H1 (cell line): Measurements from ENCODE around the gene CLEC2B. TPM values are rescaled to one million over a fixed set of nuclear protein-coding genes. Genes with fewer than 3 reads are reported as not detected.

Experiments
- CTCF ChIA-PET: fragments of 300-600 bp; sonication (Branson Sonifier 250); formaldehyde crosslinking; loops from one replicate; lab custom pipeline; 2021; ENCODE audit not compliant: partially characterized antibody; lab: Charles Lee
- POLR2A ChIA-PET: fragments of 300-600 bp; sonication (Branson Sonifier 250); formaldehyde crosslinking; loops from one replicate; lab custom pipeline; 2021; ENCODE audit warnings: inconsistent platforms; ENCODE audit not compliant: partially characterized antibody; lab: Charles Lee
- DNase-seq, 2 experiments: peaks; one replicate each; pipeline versions ENCODE4 v3.0.0 to v3.0.0-alpha.2; 2010 to 2022; ENCODE audit warnings: low spot score in 2 of 2, low read depth in 1 of 2, mixed read lengths in 1 of 2
- FAIRE-seq: peaks from 2 replicates; lab custom pipeline; 2011; peaks lifted over from hg19 to GRCh38; lab: Jason Lieb, UNC
- H2AFZ ChIP-seq: 2 replicates; pipeline ENCODE4 v1.8.1; 2012; ENCODE audit warnings: low read length, inconsistent platforms
- H2AK5ac ChIP-seq: 2 replicates; pipeline ENCODE4 v1.6.1; 2013; ENCODE audit warnings: low read depth, low read length
- H2BK120ac ChIP-seq: replicated peaks from 2 replicates; pipeline ENCODE3; 2013; ENCODE audit warnings: low read depth, low read length, inconsistent platforms
- H2BK12ac ChIP-seq: 2 replicates; pipeline ENCODE4 v1.6.1; 2013; ENCODE audit warnings: low read depth, low read length
- H2BK15ac ChIP-seq: 2 replicates; pipeline ENCODE4 v1.6.1; 2013; ENCODE audit warnings: low read length
- H2BK20ac ChIP-seq: 2 replicates; pipeline ENCODE4 v1.6.1; 2013; ENCODE audit warnings: low read length
- H2BK5ac ChIP-seq: 2 replicates; pipeline ENCODE4 v1.6.1; 2013; ENCODE audit warnings: low read depth, low read length
- H3K14ac ChIP-seq: 2 replicates; pipeline ENCODE4 v1.6.1; 2013; ENCODE audit warnings: inconsistent platforms; ENCODE audit not compliant: insufficient read length
- H3K18ac ChIP-seq: 2 replicates; pipeline ENCODE4 v1.6.1; 2013; ENCODE audit warnings: low read length; ENCODE audit errors: extremely low read depth
- H3K23ac ChIP-seq: 2 replicates; pipeline ENCODE4 v1.6.1; 2013; ENCODE audit warnings: inconsistent platforms; ENCODE audit not compliant: insufficient read length
- H3K23me2 ChIP-seq: 2 replicates; pipeline ENCODE4 v1.6.1; 2013; ENCODE audit warnings: low read depth, low read length
- H3K27ac ChIP-seq: 2 replicates; pipeline ENCODE4 v1.6.1; 2011; ENCODE audit warnings: low read depth, low read length, inconsistent platforms
- H3K27me3 ChIP-seq, 4 experiments: replicated peaks in 1 of 4; 1 replicate in 1 of 4; 2 replicates in 3 of 4; pipeline versions ENCODE4 v1.6.1 to v1.8.1; 2011 to 2013; ENCODE audit warnings: low read length in 3 of 4, mild to moderate bottlenecking in 3 of 4, inconsistent platforms in 2 of 4, mixed read lengths in 2 of 4, moderate library complexity in 1 of 4; ENCODE audit not compliant: control insufficient read depth in 3 of 4, insufficient read depth in 3 of 4; ENCODE audit errors: extremely low read depth in 1 of 4
- H3K36me3 ChIP-seq, 4 experiments: 2 replicates each; pipeline versions ENCODE4 v1.6.1 to v1.8.1; 2011 to 2013; ENCODE audit warnings: mild to moderate bottlenecking in 4 of 4, low read length in 3 of 4, moderate library complexity in 2 of 4, control low read depth in 1 of 4, inconsistent platforms in 1 of 4; ENCODE audit not compliant: insufficient read depth in 4 of 4, control insufficient read depth in 2 of 4
- H3K4ac ChIP-seq: replicated peaks from 2 replicates; pipeline ENCODE3; 2013; ENCODE audit warnings: low read length, low read depth, mixed read lengths, inconsistent platforms; ENCODE audit not compliant: insufficient read length
- H3K4me1 ChIP-seq, 4 experiments: replicated peaks in 1 of 4; 1 replicate in 1 of 4; 2 replicates in 3 of 4; pipeline versions ENCODE4 v1.6.1 to v1.8.1; 2011 to 2013; ENCODE audit warnings: low read length in 3 of 4, inconsistent platforms in 2 of 4, mixed read lengths in 1 of 4; ENCODE audit not compliant: insufficient read depth in 4 of 4, control insufficient read depth in 3 of 4
- H3K4me2 ChIP-seq, 2 experiments: 2 replicates each; pipeline versions ENCODE4 v1.6.1 to v1.8.1; 2011 to 2013; ENCODE audit warnings: low read depth in 2 of 2, low read length in 2 of 2, control low read depth in 1 of 2, inconsistent platforms in 1 of 2, mild to moderate bottlenecking in 1 of 2; ENCODE audit not compliant: insufficient read depth in 1 of 2
- H3K4me3 ChIP-seq, 4 experiments: fragments of 200-600, 300-600 bp in 1 of 4; sonication (generic), shearing (Covaris generic), sonication (Bioruptor Twin) in 1 of 4; 2 replicates each; pipeline versions ENCODE4 v1.5.1 to v1.8.1; 2011 to 2016; ENCODE audit warnings: low read length in 4 of 4, low read depth in 3 of 4, control low read depth in 2 of 4, inconsistent platforms in 2 of 4, mild to moderate bottlenecking in 2 of 4, mixed read lengths in 1 of 4, moderate library complexity in 1 of 4; ENCODE audit not compliant: insufficient read depth in 2 of 4; ENCODE audit errors: extremely low read depth in 1 of 4
- H3K56ac ChIP-seq: replicated peaks from 2 replicates; pipeline ENCODE3; 2013; ENCODE audit warnings: low read depth, mild to moderate bottlenecking, mixed read lengths, low read length, inconsistent platforms; ENCODE audit not compliant: insufficient read length
- H3K79me1 ChIP-seq: 2 replicates; pipeline ENCODE4 v1.6.1; 2013; ENCODE audit warnings: low read depth, low read length, control low read depth
- H3K79me2 ChIP-seq, 2 experiments: 2 replicates each; pipeline versions ENCODE4 v1.6.1 to v1.8.1; 2012 to 2013; ENCODE audit warnings: low read length in 2 of 2, mild to moderate bottlenecking in 2 of 2, inconsistent platforms in 1 of 2; ENCODE audit not compliant: insufficient read depth in 2 of 2, control insufficient read depth in 1 of 2
- H3K9ac ChIP-seq, 4 experiments: replicated peaks in 1 of 4; 1 replicate in 1 of 4; 2 replicates in 3 of 4; pipeline versions ENCODE4 v1.6.1 to v1.8.1; 2011 to 2013; ENCODE audit warnings: low read depth in 3 of 4, low read length in 3 of 4, control low read depth in 2 of 4, mild to moderate bottlenecking in 2 of 4, moderate library complexity in 2 of 4, inconsistent platforms in 1 of 4; ENCODE audit errors: extremely low read depth in 1 of 4
- H3K9me3 ChIP-seq, 2 experiments: 2 replicates each; pipeline versions ENCODE4 v1.6.1 to v1.8.1; 2012 to 2013; ENCODE audit warnings: mild to moderate bottlenecking in 2 of 2, moderate library complexity in 2 of 2, control low read depth in 1 of 2, inconsistent platforms in 1 of 2, low read depth in 1 of 2, low read length in 1 of 2, mixed read lengths in 1 of 2; ENCODE audit not compliant: insufficient read depth in 2 of 2
- H4K20me1 ChIP-seq, 2 experiments: replicated peaks in 1 of 2; 2 replicates each; pipeline versions ENCODE3 to v1.8.1; 2011 to 2013; ENCODE audit warnings: inconsistent platforms in 2 of 2, low read length in 2 of 2, mild to moderate bottlenecking in 1 of 2; ENCODE audit not compliant: insufficient read depth in 2 of 2, control insufficient read depth in 1 of 2
- H4K5ac ChIP-seq: 2 replicates; pipeline ENCODE4 v1.6.1; 2013; ENCODE audit warnings: low read length, low read depth, mixed read lengths, inconsistent platforms; ENCODE audit not compliant: insufficient read length
- H4K8ac ChIP-seq: 2 replicates; pipeline ENCODE4 v1.8.0; 2013; ENCODE audit warnings: mild to moderate bottlenecking, moderate library complexity, low read length, inconsistent platforms; ENCODE audit not compliant: insufficient read depth; ENCODE audit errors: extremely low read depth
- H4K91ac ChIP-seq: replicated peaks from 2 replicates; pipeline ENCODE3; 2013; ENCODE audit warnings: low read length, mixed read lengths, inconsistent platforms; ENCODE audit not compliant: insufficient read length
- BCL11A ChIP-seq, 2 experiments: IDR thresholded peaks; one replicate each; pipeline ENCODE4 v1.6.1; 2011; ENCODE audit warnings: low read depth in 2 of 2, low read length in 2 of 2, mild to moderate bottlenecking in 2 of 2
- CBX5 ChIP-seq: fragments of 300-800, 300-1000 bp; sonication (generic); IDR thresholded peaks from 2 replicates; pipeline ENCODE4 v1.7.1; 2016; ENCODE audit warnings: antibody characterized with exemption, low read length, low read depth
- CHD1 ChIP-seq: IDR thresholded peaks from 2 replicates; pipeline ENCODE4 v1.6.1; 2012; ENCODE audit warnings: low read depth, low read length, improper control_type of control experiment
- EGR1 ChIP-seq: IDR thresholded peaks from 2 replicates; pipeline ENCODE4 v1.6.1; 2011; ENCODE audit warnings: low read depth, low read length, borderline replicate concordance
- FOSL1 ChIP-seq: IDR thresholded peaks from 2 replicates; pipeline ENCODE4 v1.6.1; 2011; ENCODE audit warnings: mild to moderate bottlenecking, low read depth, low read length, moderate library complexity; ENCODE audit not compliant: insufficient read depth
- GABPA ChIP-seq: IDR thresholded peaks from 2 replicates; pipeline ENCODE4 v1.6.1; 2011; ENCODE audit warnings: mild to moderate bottlenecking, low read length, moderate library complexity, borderline replicate concordance; ENCODE audit not compliant: insufficient read depth
- GTF2F1 ChIP-seq: IDR thresholded peaks from 2 replicates; pipeline ENCODE4 v1.6.1; 2012; ENCODE audit warnings: low read depth, low read length, improper control_type of control experiment, borderline replicate concordance
- MAFK ChIP-seq: IDR thresholded peaks from 2 replicates; pipeline ENCODE4 v1.6.1; 2012; ENCODE audit warnings: low read depth, mild to moderate bottlenecking, improper control_type of control experiment, low read length
- POU5F1 ChIP-seq: IDR thresholded peaks from 2 replicates; pipeline ENCODE4 v1.6.1; 2011; ENCODE audit warnings: low read depth, mild to moderate bottlenecking, low read length, moderate library complexity
- RAD21 ChIP-seq, 2 experiments: IDR thresholded peaks in 1 of 2; conservative IDR thresholded peaks in 1 of 2; 2 replicates each; pipeline ENCODE4 v1.6.1; 2011; ENCODE audit warnings: low read depth in 2 of 2, low read length in 2 of 2, improper control_type of control experiment in 1 of 2, inconsistent platforms in 1 of 2, mild to moderate bottlenecking in 1 of 2, moderate library complexity in 1 of 2
- RNF2 ChIP-seq: fragments of 200-900, 300-1000 bp; sonication (generic); IDR thresholded peaks from 2 replicates; pipeline ENCODE4 v1.7.1; 2016; ENCODE audit warnings: borderline replicate concordance, low read depth, mild to moderate bottlenecking, antibody characterized with exemption, low read length; ENCODE audit not compliant: poor library complexity, severe bottlenecking; ENCODE audit errors: missing control alignments
- SIN3A ChIP-seq, 2 experiments: IDR thresholded peaks in 1 of 2; conservative IDR thresholded peaks in 1 of 2; 2 replicates each; pipeline ENCODE4 v1.6.1; 2011 to 2012; ENCODE audit warnings: low read length in 2 of 2, improper control_type of control experiment in 1 of 2, low read depth in 1 of 2, mild to moderate bottlenecking in 1 of 2
- SRF ChIP-seq: IDR thresholded peaks from 2 replicates; pipeline ENCODE4 v1.6.1; 2011; ENCODE audit warnings: mild to moderate bottlenecking, low read depth, low read length, moderate library complexity
- WGBS, 2 experiments: shearing (Covaris generic) in 1 of 2; methylation state at CpG; one replicate each; pipeline versions ENCODE4 v1.1.6 to v1.1.7; 2013 to 2015; ENCODE audit warnings: low lambda C conversion rate in 2 of 2, mixed read lengths in 2 of 2, inconsistent platforms in 1 of 2, low coverage in 1 of 2, missing lambda C conversion rate in 1 of 2; ENCODE audit not compliant: insufficient replicate concordance in 2 of 2, insufficient coverage in 1 of 2, insufficient read length in 1 of 2; ENCODE audit errors: extremely low coverage in 1 of 2, missing lambda C conversion rate in 1 of 2; 5-methylcytosine and 5-hydroxymethylcytosine counted together
- polyA plus RNA-seq, 7 experiments: library from polyadenylated mRNA; depleted of rRNA in 3 of 7; stranded (reverse) in 5 of 7; unstranded in 2 of 7; fragments of >200 nt in 5 of 7; fragments of 200-250 nt in 2 of 7; gene quantifications; 1 replicate in 5 of 7; 2 replicates in 1 of 7; 4 replicates in 1 of 7; pipeline versions ENCODE4 v1.2.1 to v1.2.3, GENCODE V29; 2011 to 2013; ENCODE audit warnings: missing spikeins in 2 of 7, mixed read lengths in 2 of 7
- total RNA-seq: library from RNA; stranded (reverse); fragmentation: NEBNext Ultra II Directional; extraction: Animal tissue kit (Norgen Biotek cat#: 25700); gene quantifications from 2 replicates; pipeline ENCODE4 v1.2.1, GENCODE V29; 2021

The CLEC2B gene
- total and polyA plus RNA-seq, 2 of the 8 experiments (the other 6 are each of a cell fraction or from before 2014, with no cell fraction given), result not detected

GRCh38 chr12:9829483-9829882 is 39.7 kb downstream of the CLEC2B start:
- H3K18ac ChIP-seq, result no peak overlapping the region
- WGBS, 2 experiments, result 90% methylated on average over 3 of the region's 3 CpGs; no CpG with 5 or more reads in 1 of the 2 experiments
- H2BK12ac ChIP-seq, result no peak overlapping the region
- no peak overlapping the region for H3K14ac ChIP-seq
- no peak overlapping the region for H4K8ac ChIP-seq
- H2BK5ac ChIP-seq, result no peak overlapping the region
- no peak overlapping the region for H3K23ac ChIP-seq
- no peaks in the 10 kb centered on the region for H4K20me1 ChIP-seq
- no peak overlapping the region for H3K56ac ChIP-seq
- no peak overlapping the region for H2BK15ac ChIP-seq
- H3K27ac ChIP-seq, result no peak overlapping the region
- H3K9ac ChIP-seq, result no peak overlapping the region
- H3K9me3 ChIP-seq, result 0 out of 4 replicates have a peak, but pooled peaks cover 0 to 2% of the 10 kb centered on the region in 2 experiments
- no peak overlapping the region for H2BK20ac ChIP-seq
- no peaks in the 10 kb centered on the region for H3K4me1 ChIP-seq
- H3K36me3 ChIP-seq, result no peaks in the 10 kb centered on the region
- H3K79me1 ChIP-seq, result no peaks in the 10 kb centered on the region
- H3K4me2 ChIP-seq, result no peak overlapping the region
- no peak overlapping the region for H2BK120ac ChIP-seq
- DNase-seq, result no peak
- no peak overlapping the region for H2AK5ac ChIP-seq
- FAIRE-seq, result no peak
- CTCF ChIA-PET, result interaction anchor here (1.3 to 1.4 kb wide), 2 partner anchors 14 to 50 kb away, joined by 3 to 4 read pairs; no protein-coding TSS in a partner anchor
- H3K4me3 ChIP-seq, result no peak overlapping the region
- H3K4ac ChIP-seq, result no peak overlapping the region
- no peak overlapping the region for H2AFZ ChIP-seq
- H4K91ac ChIP-seq, result no peak overlapping the region
- no peaks in the 10 kb centered on the region for H3K79me2 ChIP-seq
- no peak overlapping the region for H4K5ac ChIP-seq
- no peaks in the 10 kb centered on the region; the same call in 1 of the 2 replicates for H3K23me2 ChIP-seq
- POLR2A ChIA-PET, result interaction anchor here (0.5 to 1.8 kb wide), 2 partner anchors 65 to 67 kb away, joined by 3 to 4 read pairs; no protein-coding TSS in a partner anchor
- peaks cover 0 to 1% (median 0%) of the 10 kb centered on the region in 4 experiments; a peak in 1 of 7 replicates for H3K27me3 ChIP-seq
- no peak for TF ChIP-seq SRF
- no peak for TF ChIP-seq GTF2F1
- no peak for TF ChIP-seq RAD21 (IDR thresholded peaks at IDR 0.05 in 1 of 2, conservative IDR thresholded peaks at IDR 0.05 in 1 of 2; ENCODE audit: low read depth in 2 of 2, low read length in 2 of 2)
- no peak for TF ChIP-seq CHD1
- no peak for TF ChIP-seq SIN3A (conservative IDR thresholded peaks at IDR 0.05 in 1 of 2, IDR thresholded peaks at IDR 0.05 in 1 of 2; ENCODE audit: low read depth in 1 of 2, low read length in 2 of 2)
- TF ChIP-seq RNF2, result no peak
- no peak for TF ChIP-seq EGR1
- TF ChIP-seq BCL11A (IDR thresholded peaks at IDR 0.05; ENCODE audit: low read depth in 2 of 2, low read length in 2 of 2), result no peak
- no peak for TF ChIP-seq FOSL1
- no peak for TF ChIP-seq POU5F1
- no peak for TF ChIP-seq CBX5
- TF ChIP-seq GABPA, result no peak
- TF ChIP-seq MAFK, result no peak
